22Rv1 (cell line): Measurements from ENCODE around the gene STX18.
"Not testable (repeated sequence)": the region's sequence is repeated elsewhere in the genome, so short reads cannot be mapped to it uniquely, and the experiment has no call there.

Source experiments
- H3K27ac ChIP-seq: fragments of 450-650 bp; 2 replicates; pipeline ENCODE4 v1.5.1; 2017
- CTCF ChIP-seq: fragments of 450-650 bp; IDR thresholded peaks from 2 replicates; pipeline ENCODE4 v1.5.1; 2017; ENCODE audit warnings: mild to moderate bottlenecking
- ZFX ChIP-seq: fragments of 450-650 bp; IDR thresholded peaks from 2 replicates; pipeline ENCODE4 v1.6.1; 2017; ENCODE audit warnings: antibody characterized with exemption, borderline replicate concordance

The STX18 gene

GRCh38 chr4:4518747-4519146 lies 23.1 kb downstream of the STX18 start:
- TF ChIP-seq ZFX (no peak), CTCF (no peak)
- no peak overlapping the region for H3K27ac ChIP-seq

DNA sequence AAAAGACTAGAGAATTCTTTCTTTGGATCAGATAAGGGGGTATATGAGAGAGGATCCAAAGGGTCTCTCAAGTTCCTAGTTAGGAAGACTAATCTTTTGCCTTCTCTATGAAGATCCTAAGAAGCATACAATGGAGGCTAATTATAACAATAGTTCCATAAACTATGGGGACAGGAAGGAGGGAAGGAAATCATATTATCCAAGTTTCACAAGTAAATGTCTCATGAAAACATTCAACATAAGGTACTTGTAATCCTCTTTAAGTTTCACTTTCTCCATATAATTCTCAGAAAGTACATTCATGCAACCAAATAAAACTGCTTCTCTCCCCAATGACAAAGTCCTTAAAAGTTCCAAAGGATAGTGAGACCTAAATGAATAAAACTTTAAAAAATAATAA lies 27.1 kb downstream of the STX18 start:
- no peak for TF ChIP-seq CTCF
- no peak overlapping the region for H3K27ac ChIP-seq

- H3K27ac ChIP-seq: no peak overlapping the region
- TF ChIP-seq CTCF (no peak), ZFX (no peak)
Observed at GRCh38 chr4:4512282-4512681, 29.6 kb downstream of the STX18 start.

DNA sequence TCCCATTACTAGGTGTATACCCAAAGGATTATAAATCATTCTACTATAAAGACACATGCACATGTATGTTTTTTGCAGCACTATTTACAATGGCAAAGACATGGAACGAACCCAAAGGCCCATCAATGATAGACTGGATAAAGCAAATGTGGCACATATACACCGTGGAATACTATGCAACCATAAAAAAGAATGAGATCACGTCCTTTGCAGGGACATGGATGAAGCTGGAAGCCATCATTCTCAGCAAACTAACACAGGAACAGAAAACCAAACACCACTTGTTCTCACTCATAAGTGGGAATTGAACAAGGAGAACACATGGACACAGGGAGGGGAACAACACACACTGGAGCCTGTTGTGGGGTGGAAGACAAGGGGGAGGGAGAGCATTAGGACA lies 31.2 kb downstream of the STX18 start:
- not testable (repeated sequence) for H3K27ac ChIP-seq

- TF ChIP-seq CTCF: no peak
- no peak for TF ChIP-seq ZFX
- H3K27ac ChIP-seq: no peak overlapping the region
Observed at GRCh38 chr4:4509521-4509920, 32.3 kb downstream of the STX18 start.

- no peak overlapping the region for H3K27ac ChIP-seq
- TF ChIP-seq CTCF (peak; percentile 70), ZFX (no peak)
Observed at GRCh38 chr4:4507923-4508322, 33.9 kb downstream of the STX18 start.

GRCh38 chr4:4507403-4507802 lies 34.4 kb downstream of the STX18 start:
- H3K27ac ChIP-seq: no peak overlapping the region
- no peak for TF ChIP-seq CTCF

DNA sequence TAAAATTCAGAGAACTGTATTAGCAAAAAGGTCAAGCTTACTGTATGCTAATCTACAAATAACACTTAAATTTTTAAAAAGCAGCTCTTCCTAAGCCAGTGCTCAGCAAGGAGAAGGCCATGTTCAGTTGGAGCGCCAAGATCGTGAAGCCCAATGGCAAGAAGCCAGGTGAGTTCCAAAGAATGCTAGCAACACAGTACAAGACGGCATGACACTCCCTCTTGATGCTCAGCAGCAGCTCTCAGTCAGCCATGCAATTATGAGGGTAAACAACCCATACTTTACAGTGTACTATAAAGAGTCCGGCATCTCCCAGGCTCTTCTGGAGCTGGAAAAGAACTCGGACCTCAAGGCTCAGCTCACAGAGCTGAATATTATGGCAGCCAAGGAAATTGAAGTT lies 34.9 kb downstream of the STX18 start:
- TF ChIP-seq ZFX: no peak
- TF ChIP-seq CTCF: no peak
- no peak overlapping the region for H3K27ac ChIP-seq

GRCh38 chr4:4505211-4505610 lies 36.6 kb downstream of the STX18 start:
- not testable (repeated sequence) for H3K27ac ChIP-seq
